Liver (tissue), 9 donors: ENCODE results near the gene TAF1D. TPM values are rescaled to one million over a fixed set of nuclear protein-coding genes. Genes with fewer than 3 reads are reported as not detected.

Experiments
- DNase-seq: peaks from one replicate; pipeline ENCODE4 v3.0.0-alpha.2; 2017; ENCODE audit warnings: low spot score
- H3K27ac ChIP-seq, 2 donors: one replicate each; pipeline ENCODE4 v1.7.0; 2013; ENCODE audit warnings: inconsistent platforms in 2 of 2, low read length in 2 of 2, control low read depth in 1 of 2, low read depth in 1 of 2, mild to moderate bottlenecking in 1 of 2
- H3K27me3 ChIP-seq, 4 donors: one replicate each; pipeline versions ENCODE4 v1.6.1 to v1.7.0; 2013; ENCODE audit warnings: low read length in 3 of 4, inconsistent platforms in 1 of 4, mild to moderate bottlenecking in 1 of 4, moderate library complexity in 1 of 4; ENCODE audit not compliant: control insufficient read depth in 4 of 4, insufficient read depth in 4 of 4
- H3K36me3 ChIP-seq, 4 donors: one replicate each; pipeline versions ENCODE4 v1.6.1 to v1.7.0; 2013; ENCODE audit warnings: low read length in 3 of 4, mild to moderate bottlenecking in 3 of 4, low read depth in 1 of 4, moderate library complexity in 1 of 4; ENCODE audit not compliant: control insufficient read depth in 4 of 4, insufficient read depth in 3 of 4
- H3K4me1 ChIP-seq, 4 donors: one replicate each; pipeline versions ENCODE4 v1.6.1 to v1.7.0; 2013; ENCODE audit warnings: low read length in 3 of 4, mild to moderate bottlenecking in 3 of 4, moderate library complexity in 1 of 4; ENCODE audit not compliant: control insufficient read depth in 4 of 4, insufficient read depth in 4 of 4
- H3K4me3 ChIP-seq, 3 donors: one replicate each; pipeline versions ENCODE4 v1.6.1 to v1.7.0; 2013; ENCODE audit warnings: low read length in 3 of 3, control low read depth in 1 of 3, low read depth in 1 of 3, mild to moderate bottlenecking in 1 of 3
- H3K9ac ChIP-seq, 2 donors: one replicate each; pipeline ENCODE4 v1.7.0; 2013; ENCODE audit warnings: low read length in 2 of 2, mild to moderate bottlenecking in 2 of 2, moderate library complexity in 2 of 2, control low read depth in 1 of 2, low read depth in 1 of 2
- H3K9me3 ChIP-seq, 4 donors: one replicate each; pipeline versions ENCODE4 v1.6.1 to v1.7.0; 2013; ENCODE audit warnings: low read length in 3 of 4; ENCODE audit not compliant: control insufficient read depth in 4 of 4
- FOXA2 ChIP-seq: IDR thresholded peaks from 2 replicates; pipeline ENCODE4 v1.6.1; 2016; ENCODE audit warnings: antibody characterized with exemption
- GABPA ChIP-seq, 2 donors: IDR thresholded peaks in 1 of 2; conservative IDR thresholded peaks in 1 of 2; 2 replicates each; pipeline ENCODE4 v1.6.1; 2016; ENCODE audit warnings: antibody characterized with exemption in 2 of 2, mild to moderate bottlenecking in 1 of 2, moderate library complexity in 1 of 2
- HNF4A ChIP-seq, 2 donors: conservative IDR thresholded peaks; 2 replicates each; pipeline ENCODE4 v1.6.1; 2016; ENCODE audit warnings: antibody characterized with exemption in 2 of 2, mild to moderate bottlenecking in 2 of 2
- HNF4G ChIP-seq: IDR thresholded peaks from 2 replicates; pipeline ENCODE4 v1.6.1; 2016; ENCODE audit warnings: antibody characterized with exemption
- JUND ChIP-seq, 2 donors: IDR thresholded peaks; 2 replicates each; pipeline ENCODE4 v1.6.1; 2016; ENCODE audit warnings: antibody characterized with exemption in 2 of 2
- NR2F2 ChIP-seq: IDR thresholded peaks from 2 replicates; pipeline ENCODE4 v1.6.1; 2016; ENCODE audit warnings: antibody characterized with exemption
- RXRA ChIP-seq, 2 donors: IDR thresholded peaks; 2 replicates each; pipeline ENCODE4 v1.6.1; 2017 to 2018; ENCODE audit warnings: antibody characterized with exemption in 2 of 2, mild to moderate bottlenecking in 1 of 2
- SP1 ChIP-seq: IDR thresholded peaks from 2 replicates; pipeline ENCODE4 v1.6.1; 2018; ENCODE audit warnings: antibody characterized with exemption, mild to moderate bottlenecking
- WGBS: extraction: QIAGEN DNeasy Blood & Tissue Kit; methylation state at CpG from one replicate; pipeline ENCODE4 v1.1.7; 2013; 5-methylcytosine and 5-hydroxymethylcytosine counted together
- polyA plus RNA-seq, 2 donors: library from polyadenylated mRNA; stranded (reverse) in 1 of 2; unstranded in 1 of 2; fragments of 200-250 nt in 1 of 2; fragments of >200 nt in 1 of 2; fragmentation: Nextera tagmentation in 1 of 2; extraction: Ambion mirVana in 1 of 2; gene quantifications; one replicate each; pipeline versions ENCODE4 v1.2.1 to v1.2.3, GENCODE V29; 2013 to 2015
- total RNA-seq, 2 donors: library from RNA; depleted of rRNA; stranded (reverse); fragments of >200 nt; gene quantifications; one replicate each; pipeline ENCODE4 v1.2.3, GENCODE V29; 2014
- TF ChIP-seq, protein P1 (sequence below): IDR thresholded peaks from 2 replicates; pipeline ENCODE4 v1.6.1; 2016; ENCODE audit warnings: antibody characterized with exemption
- TF ChIP-seq, protein P2 (sequence below): fragments of 150-350 bp; IDR thresholded peaks from 2 replicates; pipeline ENCODE4 v1.5.1; 2017; ENCODE audit warnings: improper control_type of control experiment, low read depth, low read length; ENCODE audit not compliant: missing input control
- TF ChIP-seq, protein P3 (sequence below): IDR thresholded peaks from 2 replicates; pipeline ENCODE4 v1.6.1; 2016; ENCODE audit warnings: antibody characterized with exemption, mild to moderate bottlenecking
- donor health status: healthy.
- donor health status: healthy.
- donor health status: healthy.
- donor health status: healthy.
- donor health status: healthy.

TAF1D gene
- total and polyA plus RNA-seq, 4 donors = 18.2 to 97.7 (median 29.7) TPM

DNA sequence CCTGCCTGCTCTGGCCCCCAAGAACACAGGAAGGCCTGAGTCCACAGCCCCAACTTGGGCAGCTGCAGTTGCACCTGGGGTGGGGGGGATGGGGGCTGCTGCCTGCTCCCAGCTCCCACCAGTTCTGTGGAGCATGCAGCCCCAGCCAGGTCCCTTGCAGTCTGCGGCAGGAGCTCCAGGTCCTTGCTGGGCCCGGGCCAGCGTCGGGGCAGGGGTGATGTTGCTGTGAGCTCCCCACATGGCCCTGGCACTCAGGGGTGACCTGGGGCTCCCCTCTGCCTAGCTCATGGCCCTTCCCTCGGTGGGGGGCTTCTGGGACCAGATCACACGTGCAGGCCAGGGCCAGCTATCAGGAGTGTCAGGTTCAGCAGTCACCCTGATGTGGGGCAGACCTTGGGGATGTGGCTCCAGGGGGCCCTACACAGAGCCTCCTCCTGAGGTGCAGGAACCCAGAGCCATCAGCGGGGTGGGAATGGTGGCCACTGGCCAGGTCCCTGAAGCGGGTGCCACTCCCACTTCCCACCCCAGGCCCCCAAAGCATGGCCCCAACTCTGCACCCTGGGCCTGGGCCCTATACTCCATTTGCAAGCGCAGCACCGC is 32.4 kb upstream of the TAF1D start:
- H3K27me3 ChIP-seq = no peaks in the 10 kb centered on the region
- H3K4me1 ChIP-seq = no peaks in the 10 kb centered on the region
- TF ChIP-seq JUND (IDR thresholded peaks at IDR 0.05) (no peak), HNF4A (conservative IDR thresholded peaks at IDR 0.05) (no peak), NR2F2 (no peak), RXRA (IDR thresholded peaks at IDR 0.05) (no peak), FOXA2 (no peak), SP1 (no peak), GABPA (IDR thresholded peaks at IDR 0.05 in 1 of 2, conservative IDR thresholded peaks at IDR 0.05 in 1 of 2) (no peak), HNF4G (no peak)
- TF ChIP-seq, protein P1, sequence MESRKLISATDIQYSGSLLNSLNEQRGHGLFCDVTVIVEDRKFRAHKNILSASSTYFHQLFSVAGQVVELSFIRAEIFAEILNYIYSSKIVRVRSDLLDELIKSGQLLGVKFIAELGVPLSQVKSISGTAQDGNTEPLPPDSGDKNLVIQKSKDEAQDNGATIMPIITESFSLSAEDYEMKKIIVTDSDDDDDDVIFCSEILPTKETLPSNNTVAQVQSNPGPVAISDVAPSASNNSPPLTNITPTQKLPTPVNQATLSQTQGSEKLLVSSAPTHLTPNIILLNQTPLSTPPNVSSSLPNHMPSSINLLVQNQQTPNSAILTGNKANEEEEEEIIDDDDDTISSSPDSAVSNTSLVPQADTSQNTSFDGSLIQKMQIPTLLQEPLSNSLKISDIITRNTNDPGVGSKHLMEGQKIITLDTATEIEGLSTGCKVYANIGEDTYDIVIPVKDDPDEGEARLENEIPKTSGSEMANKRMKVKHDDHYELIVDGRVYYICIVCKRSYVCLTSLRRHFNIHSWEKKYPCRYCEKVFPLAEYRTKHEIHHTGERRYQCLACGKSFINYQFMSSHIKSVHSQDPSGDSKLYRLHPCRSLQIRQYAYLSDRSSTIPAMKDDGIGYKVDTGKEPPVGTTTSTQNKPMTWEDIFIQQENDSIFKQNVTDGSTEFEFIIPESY = no peak
- TF ChIP-seq, protein P2, sequence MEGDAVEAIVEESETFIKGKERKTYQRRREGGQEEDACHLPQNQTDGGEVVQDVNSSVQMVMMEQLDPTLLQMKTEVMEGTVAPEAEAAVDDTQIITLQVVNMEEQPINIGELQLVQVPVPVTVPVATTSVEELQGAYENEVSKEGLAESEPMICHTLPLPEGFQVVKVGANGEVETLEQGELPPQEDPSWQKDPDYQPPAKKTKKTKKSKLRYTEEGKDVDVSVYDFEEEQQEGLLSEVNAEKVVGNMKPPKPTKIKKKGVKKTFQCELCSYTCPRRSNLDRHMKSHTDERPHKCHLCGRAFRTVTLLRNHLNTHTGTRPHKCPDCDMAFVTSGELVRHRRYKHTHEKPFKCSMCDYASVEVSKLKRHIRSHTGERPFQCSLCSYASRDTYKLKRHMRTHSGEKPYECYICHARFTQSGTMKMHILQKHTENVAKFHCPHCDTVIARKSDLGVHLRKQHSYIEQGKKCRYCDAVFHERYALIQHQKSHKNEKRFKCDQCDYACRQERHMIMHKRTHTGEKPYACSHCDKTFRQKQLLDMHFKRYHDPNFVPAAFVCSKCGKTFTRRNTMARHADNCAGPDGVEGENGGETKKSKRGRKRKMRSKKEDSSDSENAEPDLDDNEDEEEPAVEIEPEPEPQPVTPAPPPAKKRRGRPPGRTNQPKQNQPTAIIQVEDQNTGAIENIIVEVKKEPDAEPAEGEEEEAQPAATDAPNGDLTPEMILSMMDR = no peak
- TF ChIP-seq, protein P3, sequence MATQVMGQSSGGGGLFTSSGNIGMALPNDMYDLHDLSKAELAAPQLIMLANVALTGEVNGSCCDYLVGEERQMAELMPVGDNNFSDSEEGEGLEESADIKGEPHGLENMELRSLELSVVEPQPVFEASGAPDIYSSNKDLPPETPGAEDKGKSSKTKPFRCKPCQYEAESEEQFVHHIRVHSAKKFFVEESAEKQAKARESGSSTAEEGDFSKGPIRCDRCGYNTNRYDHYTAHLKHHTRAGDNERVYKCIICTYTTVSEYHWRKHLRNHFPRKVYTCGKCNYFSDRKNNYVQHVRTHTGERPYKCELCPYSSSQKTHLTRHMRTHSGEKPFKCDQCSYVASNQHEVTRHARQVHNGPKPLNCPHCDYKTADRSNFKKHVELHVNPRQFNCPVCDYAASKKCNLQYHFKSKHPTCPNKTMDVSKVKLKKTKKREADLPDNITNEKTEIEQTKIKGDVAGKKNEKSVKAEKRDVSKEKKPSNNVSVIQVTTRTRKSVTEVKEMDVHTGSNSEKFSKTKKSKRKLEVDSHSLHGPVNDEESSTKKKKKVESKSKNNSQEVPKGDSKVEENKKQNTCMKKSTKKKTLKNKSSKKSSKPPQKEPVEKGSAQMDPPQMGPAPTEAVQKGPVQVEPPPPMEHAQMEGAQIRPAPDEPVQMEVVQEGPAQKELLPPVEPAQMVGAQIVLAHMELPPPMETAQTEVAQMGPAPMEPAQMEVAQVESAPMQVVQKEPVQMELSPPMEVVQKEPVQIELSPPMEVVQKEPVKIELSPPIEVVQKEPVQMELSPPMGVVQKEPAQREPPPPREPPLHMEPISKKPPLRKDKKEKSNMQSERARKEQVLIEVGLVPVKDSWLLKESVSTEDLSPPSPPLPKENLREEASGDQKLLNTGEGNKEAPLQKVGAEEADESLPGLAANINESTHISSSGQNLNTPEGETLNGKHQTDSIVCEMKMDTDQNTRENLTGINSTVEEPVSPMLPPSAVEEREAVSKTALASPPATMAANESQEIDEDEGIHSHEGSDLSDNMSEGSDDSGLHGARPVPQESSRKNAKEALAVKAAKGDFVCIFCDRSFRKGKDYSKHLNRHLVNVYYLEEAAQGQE = no peak
- H3K36me3 ChIP-seq = peaks cover 0 to 2% (median 0%) of the 10 kb centered on the region in 4 donors
- DNase-seq = no peak
- H3K27ac ChIP-seq = no peak overlapping the region
- no peak overlapping the region for H3K4me3 ChIP-seq
- 92% methylated on average over 10 of the region's 10 CpGs for WGBS
- no peaks in the 10 kb centered on the region for H3K9me3 ChIP-seq
- no peak overlapping the region for H3K9ac ChIP-seq

DNA sequence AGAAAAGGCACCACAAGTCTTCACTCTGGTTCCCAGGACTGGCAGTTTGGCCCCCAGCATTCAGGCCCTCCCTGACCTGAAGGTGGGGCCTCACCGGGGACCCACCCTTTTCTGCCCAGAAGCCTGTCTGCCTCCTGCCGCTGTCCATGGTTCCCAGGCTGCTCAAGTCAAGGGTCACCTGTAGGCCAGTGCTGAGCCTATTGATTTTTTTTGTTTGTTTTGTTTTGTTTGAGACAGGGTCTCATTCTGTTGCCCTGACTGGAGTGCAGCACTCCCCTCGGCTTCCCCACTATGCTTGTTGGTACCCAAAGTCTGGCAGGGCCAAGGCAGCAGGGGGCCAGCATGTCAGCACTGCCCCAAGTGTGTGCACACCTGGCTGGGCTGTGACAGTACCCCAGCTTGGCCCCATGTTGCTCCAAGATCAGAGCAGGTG is 31.8 kb upstream of the TAF1D start:
- TF ChIP-seq GABPA (IDR thresholded peaks at IDR 0.05 in 1 of 2, conservative IDR thresholded peaks at IDR 0.05 in 1 of 2) = no peak
- TF ChIP-seq, protein P3 = peak; percentile 93
- H3K4me1 ChIP-seq = no peaks in the 10 kb centered on the region
- 59% methylated on average over 3 of the region's 3 CpGs for WGBS
- peaks cover 0 to 2% (median 0%) of the 10 kb centered on the region in 4 donors for H3K36me3 ChIP-seq
- H3K9me3 ChIP-seq = no peaks in the 10 kb centered on the region
- no peak overlapping the region for H3K4me3 ChIP-seq
- no peak for DNase-seq
- no peaks in the 10 kb centered on the region for H3K27me3 ChIP-seq
- H3K27ac ChIP-seq = no peak overlapping the region
- H3K9ac ChIP-seq = no peak overlapping the region
